Lung (tissue), 12 donors: Measurements from ENCODE around the gene TNFRSF21. TPM values are rescaled to one million over a fixed set of nuclear protein-coding genes. Genes with fewer than 3 reads are reported as not detected.

Experiments
- ATAC-seq: fragments of 200-7000 bp; cut with Tn5 transposase; one replicate; pipeline ENCODE4 v1.9.1; 2020; ENCODE audit warnings: moderate number of reproducible peaks; ENCODE audit not compliant: insufficient read depth, low FRiP score
- DNase-seq, 3 donors: peaks; one replicate each; pipeline ENCODE4 v3.0.0-alpha.2; 2013 to 2017
- H3K27ac ChIP-seq, 2 donors: one replicate each; pipeline ENCODE4 v1.5.1; 2013; ENCODE audit warnings: mild to moderate bottlenecking in 2 of 2, moderate library complexity in 2 of 2, control low read depth in 1 of 2, inconsistent platforms in 1 of 2, low read depth in 1 of 2, low read length in 1 of 2
- H3K27me3 ChIP-seq, 3 donors: one replicate each; pipeline ENCODE4 v1.5.1; 2013; ENCODE audit warnings: low read length in 2 of 3; ENCODE audit not compliant: control insufficient read depth in 3 of 3, insufficient read depth in 3 of 3
- H3K36me3 ChIP-seq, 4 donors: one replicate each; pipeline ENCODE4 v1.5.1; 2013; ENCODE audit warnings: low read length in 4 of 4, mild to moderate bottlenecking in 1 of 4, moderate library complexity in 1 of 4; ENCODE audit not compliant: control insufficient read depth in 4 of 4, insufficient read depth in 4 of 4
- H3K4me1 ChIP-seq, 5 donors: one replicate each; pipeline ENCODE4 v1.5.1; 2013; ENCODE audit warnings: low read length in 5 of 5, mild to moderate bottlenecking in 2 of 5, moderate library complexity in 1 of 5; ENCODE audit not compliant: control insufficient read depth in 5 of 5, insufficient read depth in 5 of 5
- H3K4me3 ChIP-seq: one replicate; pipeline ENCODE4 v1.5.1; 2013; ENCODE audit warnings: mild to moderate bottlenecking, control low read depth, moderate library complexity
- H3K9ac ChIP-seq, 2 donors: one replicate each; pipeline ENCODE4 v1.5.1; 2013; ENCODE audit warnings: low read length in 2 of 2, control low read depth in 1 of 2; ENCODE audit not compliant: insufficient read depth in 1 of 2
- H3K9me3 ChIP-seq, 4 donors: one replicate each; pipeline ENCODE4 v1.5.1; 2013; ENCODE audit warnings: low read length in 3 of 4, mild to moderate bottlenecking in 1 of 4, moderate library complexity in 1 of 4; ENCODE audit not compliant: control insufficient read depth in 4 of 4, insufficient read depth in 3 of 4
- WGBS, 2 donors: extraction: QIAGEN DNeasy Blood & Tissue Kit; methylation state at CpG; one replicate each; pipeline ENCODE4 v1.1.7; 2013; 5-methylcytosine and 5-hydroxymethylcytosine counted together
- polyA plus RNA-seq, 2 donors: library from polyadenylated mRNA; stranded (reverse); fragments of 200-250 nt; gene quantifications; one replicate each; pipeline ENCODE4 v1.2.1, GENCODE V29; 2013
- total RNA-seq, 2 donors: library from RNA; depleted of rRNA in 1 of 2; stranded (reverse); fragments of >200 nt in 1 of 2; gene quantifications; one replicate each; pipeline ENCODE4 v1.2.1, GENCODE V29; 2014 to 2021
- TF ChIP-seq, protein P1 (sequence below): IDR thresholded peaks from 2 replicates; pipeline ENCODE4 v1.5.1; 2012; ENCODE audit warnings: mild to moderate bottlenecking; ENCODE audit errors: control extremely low read depth, extremely low read depth
- donor health status: control.
- donor health status: control.
- donor health status: Bipolar disorder and iron deficiency.
- donor health status: healthy.
- donor health status: DM: yes; HTN: yes; CAD: no.

The TNFRSF21 gene
- total and polyA plus RNA-seq, 4 donors: 11.1 to 36.6 (median 24.5) TPM

DNA sequence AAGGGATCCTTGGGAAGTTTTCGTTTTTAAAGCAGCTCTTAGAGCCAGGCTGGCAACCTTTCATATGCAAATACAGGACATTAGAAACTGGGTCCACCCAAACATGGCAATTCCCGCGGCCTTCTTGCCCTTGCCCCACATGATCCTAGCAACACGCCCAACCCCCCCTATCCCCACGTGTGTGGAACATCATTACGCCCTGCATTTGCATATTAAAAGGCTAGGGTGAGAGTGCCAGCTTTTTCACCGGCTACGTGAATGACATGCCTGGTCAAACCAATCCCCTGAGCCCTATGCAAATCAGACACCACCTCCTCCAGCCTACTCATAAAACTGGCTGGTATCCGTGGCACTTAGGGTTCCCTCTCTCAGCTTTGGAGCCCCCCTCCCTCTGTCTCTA lies 88.1 kb downstream of the TNFRSF21 start:
- H3K4me3 ChIP-seq: no peak overlapping the region
- H3K4me1 ChIP-seq: no peaks in the 10 kb centered on the region
- TF ChIP-seq, protein P1, sequence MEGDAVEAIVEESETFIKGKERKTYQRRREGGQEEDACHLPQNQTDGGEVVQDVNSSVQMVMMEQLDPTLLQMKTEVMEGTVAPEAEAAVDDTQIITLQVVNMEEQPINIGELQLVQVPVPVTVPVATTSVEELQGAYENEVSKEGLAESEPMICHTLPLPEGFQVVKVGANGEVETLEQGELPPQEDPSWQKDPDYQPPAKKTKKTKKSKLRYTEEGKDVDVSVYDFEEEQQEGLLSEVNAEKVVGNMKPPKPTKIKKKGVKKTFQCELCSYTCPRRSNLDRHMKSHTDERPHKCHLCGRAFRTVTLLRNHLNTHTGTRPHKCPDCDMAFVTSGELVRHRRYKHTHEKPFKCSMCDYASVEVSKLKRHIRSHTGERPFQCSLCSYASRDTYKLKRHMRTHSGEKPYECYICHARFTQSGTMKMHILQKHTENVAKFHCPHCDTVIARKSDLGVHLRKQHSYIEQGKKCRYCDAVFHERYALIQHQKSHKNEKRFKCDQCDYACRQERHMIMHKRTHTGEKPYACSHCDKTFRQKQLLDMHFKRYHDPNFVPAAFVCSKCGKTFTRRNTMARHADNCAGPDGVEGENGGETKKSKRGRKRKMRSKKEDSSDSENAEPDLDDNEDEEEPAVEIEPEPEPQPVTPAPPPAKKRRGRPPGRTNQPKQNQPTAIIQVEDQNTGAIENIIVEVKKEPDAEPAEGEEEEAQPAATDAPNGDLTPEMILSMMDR: no peak
- DNase-seq (no peak), ATAC-seq (no peak)
- no peaks in the 10 kb centered on the region for H3K27me3 ChIP-seq
- no peaks in the 10 kb centered on the region for H3K36me3 ChIP-seq
- no peak overlapping the region for H3K9ac ChIP-seq
- WGBS, 2 donors: 71 to 80% methylated on average over 9 of the region's 9 CpGs
- H3K9me3 ChIP-seq: no peaks in the 10 kb centered on the region
- no peak overlapping the region for H3K27ac ChIP-seq

DNA sequence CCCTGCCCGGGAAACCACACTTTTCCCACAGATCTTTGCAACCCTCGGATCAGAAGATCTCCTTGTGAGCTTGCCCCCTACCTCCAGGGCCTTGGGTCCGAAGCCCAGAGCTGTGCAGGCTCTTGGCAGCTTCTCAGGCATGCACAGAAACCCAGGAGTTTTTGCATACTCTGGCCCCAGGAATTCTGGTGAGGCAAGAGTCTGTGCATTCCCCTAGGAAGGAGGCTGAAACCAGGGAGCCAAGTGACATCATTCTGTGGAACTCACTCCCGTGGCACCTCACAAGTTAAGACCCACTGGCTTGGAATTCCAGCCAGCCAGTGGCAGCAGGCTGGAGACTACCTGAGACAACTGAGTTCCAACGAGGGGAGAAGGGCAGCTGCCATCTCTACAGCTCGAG lies 100.1 kb downstream of the TNFRSF21 start:
- Histone ChIP-seq H3K36me3 (no peaks in the 10 kb centered on the region), H3K4me3 (no peak overlapping the region), H3K9me3 (peaks cover 0 to 1% (median 0%) of the 10 kb centered on the region in 4 donors), H3K4me1 (no peaks in the 10 kb centered on the region), H3K27me3 (no peaks in the 10 kb centered on the region), H3K9ac (no peak overlapping the region), H3K27ac (no peak overlapping the region)
- TF ChIP-seq, protein P1: no peak
- no peak for ATAC-seq
- 82 to 83% methylated on average over 6 of the region's 6 CpGs for WGBS, 2 donors
- DNase-seq: no peak

DNA sequence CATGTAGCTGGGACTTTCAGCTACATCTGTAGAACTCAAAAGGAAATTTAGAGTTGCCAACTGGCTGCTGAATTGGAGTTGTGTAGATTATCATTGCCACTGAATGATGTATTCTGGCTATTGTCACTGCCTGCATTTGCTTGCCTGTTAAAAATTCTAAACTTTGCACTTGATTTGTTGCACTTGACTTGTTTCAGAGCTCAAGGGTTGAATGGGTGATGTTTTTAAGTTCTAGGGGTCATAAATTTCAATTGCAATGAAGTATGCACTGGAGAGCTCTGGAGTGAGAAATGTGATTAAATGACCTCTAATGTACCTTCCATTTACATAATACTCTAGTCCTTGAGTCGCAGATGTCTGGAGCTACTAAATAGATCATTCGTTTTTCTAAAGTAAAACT lies 102.4 kb downstream of the TNFRSF21 start:
- WGBS, 2 donors: 77 to 84% methylated on average over 2 of the region's 2 CpGs
- ATAC-seq: no peak
- TF ChIP-seq, protein P1: no peak
- peaks cover 0 to 2% (median 0%) of the 10 kb centered on the region in 4 donors for H3K9me3 ChIP-seq
- no peak overlapping the region for H3K27ac ChIP-seq
- peaks cover 0 to 1% (median 0%) of the 10 kb centered on the region in 5 donors for H3K4me1 ChIP-seq
- no peak overlapping the region for H3K9ac ChIP-seq
- no peak for DNase-seq
- no peaks in the 10 kb centered on the region for H3K36me3 ChIP-seq
- H3K4me3 ChIP-seq: no peak overlapping the region
- H3K27me3 ChIP-seq: no peaks in the 10 kb centered on the region

DNA sequence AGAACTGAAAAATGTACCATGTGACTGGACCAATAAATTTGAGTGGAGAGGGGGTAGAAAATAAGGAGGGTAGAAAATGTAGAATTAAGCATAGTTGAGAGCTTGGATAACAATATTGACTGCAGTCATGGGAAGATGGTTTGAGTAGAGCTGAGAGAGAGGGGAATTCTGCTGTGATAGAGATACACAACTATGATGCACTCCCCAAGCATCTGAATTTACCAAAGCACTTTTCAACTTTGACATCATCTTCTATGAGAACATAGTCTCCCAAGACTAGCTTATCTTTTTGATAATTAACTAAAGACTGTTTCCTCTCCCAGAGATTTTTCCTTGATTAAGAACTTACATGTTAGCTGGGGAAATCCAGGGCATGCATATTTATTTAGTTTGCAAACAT lies 103.1 kb downstream of the TNFRSF21 start:
- peaks cover 0 to 1% (median 0%) of the 10 kb centered on the region in 5 donors for H3K4me1 ChIP-seq
- H3K27me3 ChIP-seq: no peaks in the 10 kb centered on the region
- no peak overlapping the region for H3K27ac ChIP-seq
- TF ChIP-seq, protein P1: no peak
- H3K36me3 ChIP-seq: no peaks in the 10 kb centered on the region
- no peak for ATAC-seq
- no peak for DNase-seq
- H3K9me3 ChIP-seq: peaks cover 0 to 2% (median 0%) of the 10 kb centered on the region in 4 donors
- H3K9ac ChIP-seq: no peak overlapping the region
- H3K4me3 ChIP-seq: no peak overlapping the region
